ENCODE data around the gene HS3ST1.

DNA sequence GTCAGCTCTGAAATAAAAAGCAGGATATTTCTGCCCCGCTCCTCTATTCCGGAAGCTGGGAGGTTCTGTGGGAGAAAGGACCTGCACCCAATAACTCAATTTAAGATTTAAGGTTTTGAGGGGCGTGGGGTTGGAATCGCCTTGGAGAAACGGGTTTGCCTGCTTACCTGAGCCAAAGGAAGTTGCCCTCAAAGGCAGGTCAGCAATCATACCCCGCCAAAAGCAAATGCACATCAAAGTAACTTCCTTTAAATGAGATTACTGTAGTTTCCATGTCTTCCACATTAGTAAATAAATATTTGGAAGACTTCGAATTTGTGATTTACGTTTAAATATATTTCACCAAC lies 978 bp upstream of the HS3ST1 start:
- TF ChIP-seq, protein P1, sequence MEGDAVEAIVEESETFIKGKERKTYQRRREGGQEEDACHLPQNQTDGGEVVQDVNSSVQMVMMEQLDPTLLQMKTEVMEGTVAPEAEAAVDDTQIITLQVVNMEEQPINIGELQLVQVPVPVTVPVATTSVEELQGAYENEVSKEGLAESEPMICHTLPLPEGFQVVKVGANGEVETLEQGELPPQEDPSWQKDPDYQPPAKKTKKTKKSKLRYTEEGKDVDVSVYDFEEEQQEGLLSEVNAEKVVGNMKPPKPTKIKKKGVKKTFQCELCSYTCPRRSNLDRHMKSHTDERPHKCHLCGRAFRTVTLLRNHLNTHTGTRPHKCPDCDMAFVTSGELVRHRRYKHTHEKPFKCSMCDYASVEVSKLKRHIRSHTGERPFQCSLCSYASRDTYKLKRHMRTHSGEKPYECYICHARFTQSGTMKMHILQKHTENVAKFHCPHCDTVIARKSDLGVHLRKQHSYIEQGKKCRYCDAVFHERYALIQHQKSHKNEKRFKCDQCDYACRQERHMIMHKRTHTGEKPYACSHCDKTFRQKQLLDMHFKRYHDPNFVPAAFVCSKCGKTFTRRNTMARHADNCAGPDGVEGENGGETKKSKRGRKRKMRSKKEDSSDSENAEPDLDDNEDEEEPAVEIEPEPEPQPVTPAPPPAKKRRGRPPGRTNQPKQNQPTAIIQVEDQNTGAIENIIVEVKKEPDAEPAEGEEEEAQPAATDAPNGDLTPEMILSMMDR (IDR thresholded peaks at IDR 0.05; ENCODE audit: insufficient read depth, low read length, poor library complexity, severe bottlenecking) = no peak
- no peak for TF ChIP-seq EZH2phosphoT487 (conservative IDR thresholded peaks at IDR 0.05; ENCODE audit: low read length)

All from SU-DHL-6 (cell line).